GM19452 (cell line): Measurements from ENCODE around the gene FLG2.

Experiments
- ATAC-seq: cut with Tn5 transposase; IDR thresholded peaks from one replicate; pipeline ENCODE4 v1.9.1; 2021; ENCODE audit not compliant: unreplicated experiment

FLG2 gene

GRCh38 chr1:152359906-152360305 is at the start of gene FLG2:
FLG2 (minus strand) TSS chr1:152360006; CDS start chr1:152358884, 1,122 bp downstream.
- no peak for ATAC-seq

GRCh38 chr1:152408664-152409063 is 48.9 kb upstream of the FLG2 start:
- ATAC-seq, result no peak

- no peak for ATAC-seq
Observed at GRCh38 chr1:152398812-152399698, 39.2 kb upstream of the FLG2 start.

- ATAC-seq, result no peak
Observed at GRCh38 chr1:152397474-152397873, 37.7 kb upstream of the FLG2 start.

- ATAC-seq, result no peak
Observed at GRCh38 chr1:152394151-152394550, 34.3 kb upstream of the FLG2 start.

- no peak for ATAC-seq
Observed at GRCh38 chr1:152392909-152393308, 33.1 kb upstream of the FLG2 start.

GRCh38 chr1:152388889-152389288 is 29.1 kb upstream of the FLG2 start:
- ATAC-seq, result no peak

GRCh38 chr1:152386940-152387339 is 27.1 kb upstream of the FLG2 start:
- no peak for ATAC-seq

GRCh38 chr1:152380932-152381331 is 21.1 kb upstream of the FLG2 start:
- ATAC-seq, result no peak

- no peak for ATAC-seq
Observed at GRCh38 chr1:152374451-152374850, 14.6 kb upstream of the FLG2 start.

- ATAC-seq, result no peak
Observed at GRCh38 chr1:152372672-152373071, 12.9 kb upstream of the FLG2 start.

- ATAC-seq, result no peak
Observed at GRCh38 chr1:152367436-152367835, 7.6 kb upstream of the FLG2 start.

- no peak for ATAC-seq
Observed at GRCh38 chr1:152356736-152357135, 3.1 kb downstream of the FLG2 start.

- ATAC-seq, result no peak
Observed at GRCh38 chr1:152349611-152350010, 10.2 kb downstream of the FLG2 start.

GRCh38 chr1:152348447-152348846 is 11.4 kb downstream of the FLG2 start:
- no peak for ATAC-seq

GRCh38 chr1:152347116-152347728 is 12.6 kb downstream of the FLG2 start:
- no peak for ATAC-seq

GRCh38 chr1:152344438-152344837 is 15.4 kb downstream of the FLG2 start:
- ATAC-seq, result no peak

- no peak for ATAC-seq
Observed at GRCh38 chr1:152343006-152343405, 16.8 kb downstream of the FLG2 start.

GRCh38 chr1:152335399-152335798 is 24.4 kb downstream of the FLG2 start:
- ATAC-seq, result no peak

- no peak for ATAC-seq
Observed at GRCh38 chr1:152328801-152329391, 30.9 kb downstream of the FLG2 start.

- ATAC-seq, result no peak
Observed at GRCh38 chr1:152325111-152325510, 34.7 kb downstream of the FLG2 start, which contains the start of gene FLG. FLG (minus strand) TSS chr1:152325239; CDS start chr1:152315456, 9,783 bp downstream.

GRCh38 chr1:152313970-152314369 is 45.8 kb downstream of the FLG2 start:
- ATAC-seq, result no peak
